ENCODE results near the gene IGFBP6. TPM values are rescaled to one million over a fixed set of nuclear protein-coding genes. Genes with fewer than 3 reads are reported as not detected.
A peak's percentile ranks its signal among the peaks of the same experiment; 100 is the strongest.
"Not testable (repeated sequence)": the region's sequence is repeated elsewhere in the genome, so short reads cannot be mapped to it uniquely, and the experiment has no call there.

The IGFBP6 gene
- total RNA-seq, 1 donor from 2014 or later, result 7.0 TPM

- peak; percentile 41 for DNase-seq
Observed at GRCh38 chr12:53071591-53072551, 25.6 kb upstream of the IGFBP6 start.

GRCh38 chr12:53073881-53074280 is 23.6 kb upstream of the IGFBP6 start:
- DNase-seq, result no peak

- DNase-seq, result no peak
Observed at GRCh38 chr12:53074283-53074998, 23.0 kb upstream of the IGFBP6 start.

GRCh38 chr12:53074999-53075370 is 22.5 kb upstream of the IGFBP6 start:
- DNase-seq, result no peak

- DNase-seq, result no peak
Observed at GRCh38 chr12:53076461-53076860, 21.0 kb upstream of the IGFBP6 start.

GRCh38 chr12:53077030-53077429 is 20.4 kb upstream of the IGFBP6 start:
- DNase-seq, result no peak

- DNase-seq, result peak; percentile 42
Observed at GRCh38 chr12:53078425-53079225, 18.8 kb upstream of the IGFBP6 start.

GRCh38 chr12:53079226-53080117 is 18.0 kb upstream of the IGFBP6 start, which contains the start of gene SPRYD3:
SPRYD3 (minus strand) TSS chr12:53079390; CDS start chr12:53079333, 57 bp downstream.
- peak; percentile 97 for DNase-seq

GRCh38 chr12:53082637-53083175 is 14.8 kb upstream of the IGFBP6 start:
- no peak for DNase-seq

- no peak for DNase-seq
Observed at GRCh38 chr12:53086361-53086760, 11.1 kb upstream of the IGFBP6 start.

GRCh38 chr12:53090105-53090504 is 7.4 kb upstream of the IGFBP6 start:
- DNase-seq, result no peak

GRCh38 chr12:53090554-53090953 is 6.9 kb upstream of the IGFBP6 start:
- no peak for DNase-seq

GRCh38 chr12:53091756-53092155 is 5.7 kb upstream of the IGFBP6 start:
- DNase-seq, result no peak

- no peak for DNase-seq
Observed at GRCh38 chr12:53093777-53094393, 3.6 kb upstream of the IGFBP6 start.

GRCh38 chr12:53094394-53094787 is 3.1 kb upstream of the IGFBP6 start:
- no peak for DNase-seq

- DNase-seq, result not testable (repeated sequence)
Observed at GRCh38 chr12:53094796-53095595, 2.5 kb upstream of the IGFBP6 start.

GRCh38 chr12:53095596-53095895 is 1.9 kb upstream of the IGFBP6 start:
- DNase-seq, result not testable (repeated sequence)

- no peak for DNase-seq
Observed at GRCh38 chr12:53096089-53096741, 1.3 kb upstream of the IGFBP6 start.

- no peak for DNase-seq
Observed at GRCh38 chr12:53096759-53097158, 708 bp upstream of the IGFBP6 start.

GRCh38 chr12:53097207-53097563 is 282 bp upstream of the IGFBP6 start:
- DNase-seq, result no peak

Measured in dermis blood vessel endothelial cell (primary cell).